ENCODE data around the gene HSFX3. TPM values are rescaled to one million over a fixed set of nuclear protein-coding genes. Genes with fewer than 3 reads are reported as not detected.

The HSFX3 gene
- total RNA-seq, 1 experiment from 2014 or later, result 0.96 TPM

DNA sequence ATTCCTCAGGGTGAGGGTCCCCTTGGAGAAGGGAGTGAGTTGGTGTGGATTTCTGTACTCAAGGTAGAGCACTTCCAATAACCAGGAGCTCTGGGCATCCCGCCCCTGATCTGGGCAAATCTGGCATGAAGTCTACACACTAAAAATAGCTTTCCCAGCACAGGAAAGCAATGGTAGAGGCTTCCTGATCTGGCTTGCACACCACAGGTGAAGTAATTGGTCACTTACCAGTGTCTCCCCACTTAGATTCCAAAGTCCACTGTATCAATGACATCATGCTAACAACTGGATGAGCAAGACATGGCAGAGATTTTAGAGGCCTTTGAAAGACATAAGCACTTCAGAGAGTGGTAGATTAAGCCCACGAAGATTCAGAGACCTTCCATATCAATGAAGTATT, 26.8 kb downstream of the HSFX3 start:
- Histone ChIP-seq H3K27ac (ENCODE audit: low read depth, low read length) (no peak overlapping the region), H3K9me3 (ENCODE audit: control insufficient read depth in 1 of 2, insufficient read depth in 1 of 2, low read depth in 1 of 2, low read length in 2 of 2) (no peaks in the 10 kb centered on the region), H3K27me3 (ENCODE audit: insufficient read depth, low read length) (no peaks in the 10 kb centered on the region), H3K9me2 (ENCODE audit: insufficient read depth) (no peaks in the 10 kb centered on the region), H3K4me1 (ENCODE audit: control insufficient read depth in 1 of 2, insufficient read depth in 2 of 2, low read length in 2 of 2) (peaks cover 0 to 5% of the 10 kb centered on the region in 2 experiments; a peak in 1 of 4 replicates), H3K79me2 (ENCODE audit: insufficient read depth, low read length) (no peaks in the 10 kb centered on the region), H3K9ac (ENCODE audit: low read length) (no peak overlapping the region), H3K4me3 (replicated peaks in 1 of 2; ENCODE audit: low read depth in 1 of 2, low read length in 2 of 2) (no peak overlapping the region), H3K36me3 (ENCODE audit: control insufficient read depth in 1 of 2, insufficient read depth in 2 of 2, low read length in 2 of 2) (no peaks in the 10 kb centered on the region), H3K4me2 (ENCODE audit: low read length) (no peak overlapping the region), H4K20me1 (ENCODE audit: insufficient read depth) (no peaks in the 10 kb centered on the region), H2AFZ (ENCODE audit: low read depth, low read length, poor library complexity, severe bottlenecking) (no peak overlapping the region)
- TF ChIP-seq ZNF274 (IDR thresholded peaks at IDR 0.05; ENCODE audit: low read depth, low read length) (no peak), POLR2A (IDR thresholded peaks at IDR 0.05; ENCODE audit: borderline replicate concordance, extremely low read depth, insufficient read depth, insufficient read length) (no peak), CBX3 (IDR thresholded peaks at IDR 0.05; ENCODE audit: low read depth) (no peak), SIN3A (IDR thresholded peaks at IDR 0.05; ENCODE audit: low read depth) (no peak), YY1 (IDR thresholded peaks at IDR 0.05; ENCODE audit: extremely low read depth, insufficient replicate concordance, low read depth, low read length) (no peak), SRF (IDR thresholded peaks at IDR 0.05; ENCODE audit: low read depth) (no peak), REST (IDR thresholded peaks at IDR 0.05; ENCODE audit: low read depth) (no peak)
- intact Hi-C loops (cut with micrococcal nuclease), result no loop called here
- ChIA-PET RAD21 (ENCODE audit: low non-redundant PET in 1 of 2, low total read pairs in 2 of 2, uncharacterized antibody in 2 of 2, unreplicated experiment in 2 of 2) (no interaction called here), CTCF (no interaction called here), POLR2A (no interaction called here)
- no peak for ATAC-seq
- DNase-seq (ENCODE audit: low read depth, low spot score), result no peak
- no TSS peak for BruUV-seq (replicated peaks)

- H3K9me2 ChIP-seq (ENCODE audit: insufficient read depth), result no peaks in the 10 kb centered on the region
- no peaks in the 10 kb centered on the region for H3K36me3 ChIP-seq (ENCODE audit: control insufficient read depth in 1 of 2, insufficient read depth in 2 of 2, low read length in 2 of 2)
- no peaks in the 10 kb centered on the region for H3K79me2 ChIP-seq (ENCODE audit: insufficient read depth, low read length)
- TF ChIP-seq ZBTB33 (IDR thresholded peaks at IDR 0.05; ENCODE audit: extremely low read depth, insufficient replicate concordance, low read length) (no peak), EGR1 (IDR thresholded peaks at IDR 0.05; ENCODE audit: low read depth) (no peak), ZNF274 (IDR thresholded peaks at IDR 0.05; ENCODE audit: low read depth, low read length) (no peak), ZFX (IDR thresholded peaks at IDR 0.05) (no peak)
- TF ChIP-seq, protein P1, sequence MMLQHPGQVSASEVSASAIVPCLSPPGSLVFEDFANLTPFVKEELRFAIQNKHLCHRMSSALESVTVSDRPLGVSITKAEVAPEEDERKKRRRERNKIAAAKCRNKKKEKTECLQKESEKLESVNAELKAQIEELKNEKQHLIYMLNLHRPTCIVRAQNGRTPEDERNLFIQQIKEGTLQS (IDR thresholded peaks at IDR 0.05), result no peak
- ChIA-PET CTCF (interaction anchor here (1.0 kb wide), 1 partner anchor 9 kb away, joined by 3 read pairs; no protein-coding TSS in a partner anchor), RAD21 (ENCODE audit: low non-redundant PET in 1 of 2, low total read pairs in 2 of 2, uncharacterized antibody in 2 of 2, unreplicated experiment in 2 of 2) (no interaction called here), POLR2A (no interaction called here)
- no peaks in the 10 kb centered on the region for H3K9me3 ChIP-seq (ENCODE audit: control insufficient read depth in 1 of 2, insufficient read depth in 1 of 2, low read depth in 1 of 2, low read length in 2 of 2)
- H3K4me1 ChIP-seq (ENCODE audit: control insufficient read depth in 1 of 2, insufficient read depth in 2 of 2, low read length in 2 of 2), result peaks cover 0 to 5% of the 10 kb centered on the region in 2 experiments; a peak in 1 of 4 replicates
- no peaks in the 10 kb centered on the region for H3K27me3 ChIP-seq (ENCODE audit: insufficient read depth, low read length)
- no peak overlapping the region for H3K4me2 ChIP-seq (ENCODE audit: low read length)
- DNase-seq (ENCODE audit: low read depth, low spot score) (no peak), ATAC-seq (no peak)
- no peak overlapping the region for H2AFZ ChIP-seq (ENCODE audit: low read depth, low read length, poor library complexity, severe bottlenecking)
- H3K4me3 ChIP-seq (replicated peaks in 1 of 2; ENCODE audit: low read depth in 1 of 2, low read length in 2 of 2), result no peak overlapping the region
- H3K27ac ChIP-seq (ENCODE audit: low read depth, low read length), result no peak overlapping the region
- H4K20me1 ChIP-seq (ENCODE audit: insufficient read depth), result no peaks in the 10 kb centered on the region
- no TSS peak for BruUV-seq (replicated peaks)
- intact Hi-C loops (cut with micrococcal nuclease), result no loop called here
- no peak overlapping the region for H3K9ac ChIP-seq (ENCODE audit: low read length)
Observed at GRCh38 chrX:149521438-149521837, 28.3 kb downstream of the HSFX3 start.

Data from HCT116 (cell line).